Kidney (tissue), 14 donors: Measurements from ENCODE around the gene KCNS3. TPM values are rescaled to one million over a fixed set of nuclear protein-coding genes. Genes with fewer than 3 reads are reported as not detected.

Experiments used
- DNase-seq, 5 donors: peaks; one replicate each; pipeline ENCODE4 v3.0.0-alpha.2; 2013 to 2020
- FAIRE-seq: peaks from 2 replicates; lab custom pipeline; 2012; peaks lifted over from hg19 to GRCh38; lab: Jason Lieb, UNC
- H3K27ac ChIP-seq, 2 donors: one replicate each; pipeline ENCODE4 v1.7.0; 2013; ENCODE audit warnings: low read depth in 2 of 2, low read length in 2 of 2, inconsistent platforms in 1 of 2
- H3K27me3 ChIP-seq: one replicate; pipeline ENCODE4 v1.7.1; 2013; ENCODE audit warnings: low read length, inconsistent platforms; ENCODE audit not compliant: control insufficient read depth, insufficient read depth
- H3K36me3 ChIP-seq, 3 donors: one replicate each; pipeline versions ENCODE4 v1.7.0 to v1.7.1; 2013; ENCODE audit warnings: low read length in 3 of 3, control low read depth in 1 of 3, inconsistent platforms in 1 of 3; ENCODE audit not compliant: insufficient read depth in 3 of 3, control insufficient read depth in 2 of 3
- H3K4me1 ChIP-seq, 3 donors: one replicate each; pipeline versions ENCODE4 v1.7.0 to v1.7.1; 2013; ENCODE audit warnings: low read length in 3 of 3, inconsistent platforms in 1 of 3, low read depth in 1 of 3; ENCODE audit not compliant: control insufficient read depth in 2 of 3, insufficient read depth in 2 of 3
- H3K4me3 ChIP-seq, 3 donors: one replicate each; pipeline versions ENCODE4 v1.7.0 to v1.8.1; 2013; ENCODE audit warnings: low read length in 3 of 3, control low read depth in 1 of 3, inconsistent platforms in 1 of 3
- H3K9ac ChIP-seq, 3 donors: one replicate each; pipeline versions ENCODE4 v1.7.0 to v1.7.1; 2013; ENCODE audit warnings: low read length in 3 of 3, control low read depth in 1 of 3, inconsistent platforms in 1 of 3
- H3K9me3 ChIP-seq, 3 donors: one replicate each; pipeline versions ENCODE4 v1.7.0 to v1.7.1; 2013; ENCODE audit warnings: low read length in 3 of 3, control low read depth in 1 of 3, inconsistent platforms in 1 of 3; ENCODE audit not compliant: control insufficient read depth in 2 of 3, insufficient read depth in 1 of 3
- CTCF ChIP-seq: IDR thresholded peaks from 3 replicates; pipeline ENCODE4 v1.5.1; 2012; ENCODE audit warnings: mild to moderate bottlenecking, moderate library complexity, borderline replicate concordance; ENCODE audit not compliant: insufficient read depth; ENCODE audit errors: extremely low read depth
- intact Hi-C: fragments of 100-400 bp; cut with DNase I; formaldehyde crosslinking; loops from one replicate; pipeline ENCODE4 v1.11.1; 2022
- polyA plus RNA-seq: library from polyadenylated mRNA; stranded (reverse); fragments of 350-450 nt; fragmentation: Illumina TruSeq; extraction: RNeasy Lipid Tissue Mini Kit (QIAGEN cat#74804); gene quantifications from one replicate; pipeline ENCODE4 v1.2.3, GENCODE V29; 2014; ENCODE audit warnings: low read depth, low replicate concordance; ENCODE audit not compliant: insufficient read depth
- total RNA-seq: library from RNA; stranded (reverse); fragmentation: NEBNext Ultra II Directional; extraction: Animal tissue kit (Norgen Biotek cat#: 25700); gene quantifications from one replicate; pipeline ENCODE4 v1.2.1, GENCODE V29; 2021
- donor health status: control.
- donor health status: control.
- donor health status: control.
- donor health status: control.
- donor health status: control.
- donor health status: DM: yes; HTN: yes; CAD: no.
- donor health status: Normal renal cell carcinoma (clear cell type).

The KCNS3 gene
- total and polyA plus RNA-seq, 2 donors from 2014 or later: 4.4 to 7.3 TPM

GRCh38 chr2:17915811-17916518 is 37.5 kb downstream of the KCNS3 start:
- H3K4me3 ChIP-seq: no peak overlapping the region
- peaks cover 0 to 3% (median 0%) of the 10 kb centered on the region in 3 donors for H3K4me1 ChIP-seq
- no peaks in the 10 kb centered on the region for H3K27me3 ChIP-seq
- DNase-seq (peak in 1 of 5 donors; percentile 18), FAIRE-seq (no peak)
- TF ChIP-seq CTCF: no peak
- intact Hi-C loops: no loop called here
- H3K9ac ChIP-seq: no peak overlapping the region
- H3K36me3 ChIP-seq: no peaks in the 10 kb centered on the region
- H3K27ac ChIP-seq: no peak overlapping the region
- H3K9me3 ChIP-seq: no peaks in the 10 kb centered on the region

GRCh38 chr2:17916584-17916983 is 38.1 kb downstream of the KCNS3 start:
- Histone ChIP-seq H3K4me3 (no peak overlapping the region), H3K4me1 (peaks cover 0 to 3% (median 0%) of the 10 kb centered on the region in 3 donors), H3K9ac (no peak overlapping the region), H3K36me3 (no peaks in the 10 kb centered on the region), H3K27me3 (no peaks in the 10 kb centered on the region), H3K9me3 (no peaks in the 10 kb centered on the region), H3K27ac (no peak overlapping the region)
- DNase-seq: no peak
- intact Hi-C loops: no loop called here
- no peak for TF ChIP-seq CTCF
- no peak for FAIRE-seq

DNA sequence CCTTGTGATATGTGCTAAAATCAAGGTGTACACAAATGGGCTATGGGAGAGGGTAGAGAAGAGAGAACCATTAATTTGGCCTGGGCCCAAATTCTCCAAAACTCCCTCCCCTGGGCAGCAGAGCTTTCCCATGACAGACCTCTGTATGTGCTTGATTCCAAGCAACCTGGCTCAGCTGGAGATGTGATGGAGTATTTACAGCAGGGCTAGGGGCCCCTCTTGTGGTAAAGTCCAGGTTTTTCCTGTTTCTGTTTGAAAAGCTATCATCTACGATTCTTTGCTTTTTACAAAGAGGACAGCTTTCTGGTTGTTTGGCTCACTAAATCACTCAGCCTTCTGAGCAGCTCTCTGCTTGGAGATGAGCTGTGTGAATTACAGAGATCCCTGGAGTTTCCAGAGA is 40.3 kb downstream of the KCNS3 start:
- Histone ChIP-seq H3K9me3 (no peaks in the 10 kb centered on the region), H3K4me1 (peaks cover 0 to 3% (median 0%) of the 10 kb centered on the region in 3 donors), H3K9ac (no peak overlapping the region), H3K36me3 (no peaks in the 10 kb centered on the region), H3K27ac (no peak overlapping the region), H3K4me3 (no peak overlapping the region), H3K27me3 (no peaks in the 10 kb centered on the region)
- TF ChIP-seq CTCF: no peak
- FAIRE-seq (no peak), DNase-seq (peak in 2 of 5 donors; percentile 46 to 47)
- intact Hi-C loops: no loop called here

GRCh38 chr2:17930773-17931172 is 52.3 kb downstream of the KCNS3 start:
- TF ChIP-seq CTCF: no peak
- Histone ChIP-seq H3K36me3 (no peaks in the 10 kb centered on the region), H3K9me3 (no peaks in the 10 kb centered on the region), H3K27me3 (no peaks in the 10 kb centered on the region), H3K27ac (no peak overlapping the region), H3K9ac (no peak overlapping the region), H3K4me1 (no peaks in the 10 kb centered on the region), H3K4me3 (no peak overlapping the region)
- intact Hi-C loops: no loop called here
- DNase-seq: no peak
- no peak for FAIRE-seq
